Duodenal mucosa (tissue), 2 donors: ENCODE data around the gene FZD2.
A peak's percentile ranks its signal among the peaks of the same experiment; 100 is the strongest.
"Not testable (repeated sequence)": the region's sequence is repeated elsewhere in the genome, so short reads cannot be mapped to it uniquely, and the experiment has no call there.

ENCODE experiments used
- H3K27ac ChIP-seq: one replicate; pipeline ENCODE4 v1.7.0; 2013; ENCODE audit warnings: low read depth, low read length
- H3K27me3 ChIP-seq, 2 donors: one replicate each; pipeline ENCODE4 v1.7.0; 2013; ENCODE audit warnings: low read length in 2 of 2, control low read depth in 1 of 2; ENCODE audit not compliant: insufficient read depth in 2 of 2, control insufficient read depth in 1 of 2
- H3K36me3 ChIP-seq, 2 donors: one replicate each; pipeline ENCODE4 v1.7.0; 2013; ENCODE audit warnings: low read length in 2 of 2, control low read depth in 1 of 2; ENCODE audit not compliant: insufficient read depth in 2 of 2, control insufficient read depth in 1 of 2
- H3K4me1 ChIP-seq, 2 donors: one replicate each; pipeline ENCODE4 v1.7.0; 2013; ENCODE audit warnings: low read length in 2 of 2, control low read depth in 1 of 2; ENCODE audit not compliant: insufficient read depth in 2 of 2, control insufficient read depth in 1 of 2
- H3K4me3 ChIP-seq, 2 donors: one replicate each; pipeline ENCODE4 v1.7.0; 2013; ENCODE audit warnings: low read length in 2 of 2, low read depth in 1 of 2
- H3K9ac ChIP-seq, 2 donors: one replicate each; pipeline ENCODE4 v1.7.0; 2013; ENCODE audit warnings: low read length in 2 of 2, low read depth in 1 of 2
- H3K9me3 ChIP-seq, 2 donors: one replicate each; pipeline ENCODE4 v1.7.0; 2013; ENCODE audit warnings: low read length in 2 of 2, control low read depth in 1 of 2; ENCODE audit not compliant: control insufficient read depth in 1 of 2

FZD2 gene

DNA sequence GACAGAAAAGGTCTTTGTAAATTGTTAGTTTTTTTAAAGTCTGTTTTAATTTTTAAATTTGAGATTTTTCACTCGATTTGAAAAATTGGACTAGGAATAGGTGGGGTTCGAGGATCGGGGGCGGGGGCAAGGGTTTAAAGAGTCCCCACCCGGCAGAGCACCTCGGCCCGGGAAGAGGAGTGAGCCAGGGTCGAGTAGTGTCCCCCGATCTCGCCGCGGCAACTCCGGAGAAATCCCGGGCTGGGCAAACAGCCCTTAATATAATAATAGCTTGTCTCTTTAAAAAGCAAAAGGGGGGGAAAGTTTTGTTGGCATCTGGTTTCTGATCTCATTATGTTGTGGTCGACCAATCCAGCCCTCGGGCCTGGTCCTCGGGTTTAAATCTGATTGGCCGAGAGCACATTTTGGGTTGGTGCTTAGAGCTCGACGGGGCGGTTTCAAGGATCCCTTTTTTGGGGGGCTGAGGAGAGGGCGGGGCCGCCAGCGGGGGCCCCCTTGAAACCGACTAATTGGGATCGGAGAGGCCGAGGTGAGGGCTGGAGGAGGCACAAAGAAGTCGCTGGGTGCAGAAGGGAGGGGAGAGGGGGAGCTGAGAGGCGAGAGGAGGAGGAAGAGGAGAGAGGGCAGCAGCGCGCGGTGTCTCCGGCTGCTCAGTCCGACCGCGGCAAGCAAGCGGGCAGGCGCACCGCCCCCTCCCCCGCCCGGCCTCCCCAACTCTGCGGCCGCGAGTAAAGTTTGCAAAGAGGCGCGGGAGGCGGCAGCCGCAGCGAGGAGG is at the start of gene FZD2:
TSS of gene FZD2 (plus strand) at position 653 of the 775 bp plus-strand sequence. CDS start 205 bp downstream, outside the sequence.
- Histone ChIP-seq H3K36me3 (no peaks in the 10 kb centered on the region), H3K9me3 (no peaks in the 10 kb centered on the region), H3K27ac (no peak within 1 kb of the TSS), H3K4me3 (peak within 1 kb of the TSS; percentile 72 to 74), H3K9ac (peak within 1 kb of the TSS; percentile 32 to 40), H3K27me3 (peaks cover 16 to 26% of the 10 kb centered on the region in 2 donors), H3K4me1 (peaks cover 9 to 16% of the 10 kb centered on the region in 2 donors)

DNA sequence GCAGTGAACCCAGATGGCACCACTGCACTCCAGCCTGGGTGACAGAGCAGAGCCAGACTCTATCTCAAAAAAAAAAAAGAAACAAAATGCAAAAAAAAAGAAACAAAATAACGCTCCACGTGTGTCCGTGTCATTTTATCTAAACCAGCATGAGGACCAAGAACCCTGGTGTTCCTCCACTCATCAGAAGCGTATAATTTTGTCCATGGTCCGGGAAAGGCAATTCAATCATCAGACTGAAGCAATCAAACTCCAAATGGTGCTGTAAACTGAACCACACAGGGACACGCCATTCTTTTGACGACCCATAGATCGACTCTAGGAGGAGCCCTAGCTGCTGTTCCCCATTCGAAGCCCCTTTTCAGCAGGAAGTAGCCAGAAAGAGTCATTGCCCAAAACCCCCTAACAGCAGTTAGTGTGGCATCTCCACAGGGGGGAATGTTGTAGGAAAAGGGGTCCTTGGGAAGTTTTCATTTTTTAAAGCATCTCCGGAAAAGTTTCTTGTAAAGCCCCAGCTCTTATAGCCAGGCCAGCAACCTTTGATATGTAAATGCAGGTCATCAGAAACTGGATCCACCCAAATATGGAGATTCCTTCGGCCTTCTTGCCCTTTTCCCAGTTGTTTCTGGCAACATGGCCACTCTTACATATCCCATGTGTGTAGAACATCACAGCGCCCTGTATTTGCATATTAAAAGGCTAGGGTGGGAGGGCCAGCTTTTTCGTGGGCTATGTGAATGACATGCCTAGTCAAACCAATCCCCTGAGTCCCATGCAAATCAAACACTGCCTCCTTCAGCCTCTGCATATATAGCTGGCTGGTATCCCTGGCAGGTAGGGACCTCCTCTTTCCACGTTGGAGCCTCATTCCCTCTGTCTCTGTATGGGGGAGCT is 45.8 kb upstream of the FZD2 start:
- not testable (repeated sequence) for H3K4me3 ChIP-seq, H3K9me3 ChIP-seq, H3K27me3 ChIP-seq, H3K36me3 ChIP-seq, H3K4me1 ChIP-seq, H3K27ac ChIP-seq, H3K9ac ChIP-seq

DNA sequence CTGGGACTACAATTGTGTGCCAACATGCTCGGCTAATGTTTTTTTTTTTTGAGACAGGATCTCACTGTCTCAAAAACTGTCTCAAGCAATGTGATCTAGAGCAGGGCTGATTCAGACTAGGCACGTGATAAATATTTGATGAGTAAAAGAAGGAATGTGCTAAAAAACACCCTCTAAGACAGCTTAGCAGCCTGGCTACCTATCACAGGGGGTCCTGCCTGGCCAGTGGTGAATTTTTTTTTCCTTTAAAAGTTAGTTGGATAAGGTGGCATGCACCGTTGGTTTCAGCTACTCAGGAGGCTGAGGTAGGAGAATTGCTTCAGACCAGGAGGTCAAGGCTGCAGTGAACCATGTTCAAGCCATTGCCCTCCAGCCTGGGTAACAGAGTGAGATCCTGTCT is 39.3 kb upstream of the FZD2 start:
- Histone ChIP-seq H3K4me3 (no peak overlapping the region), H3K4me1 (no peaks in the 10 kb centered on the region), H3K27ac (no peak overlapping the region), H3K36me3 (no peaks in the 10 kb centered on the region), H3K9ac (no peak overlapping the region), H3K9me3 (no peaks in the 10 kb centered on the region), H3K27me3 (no peaks in the 10 kb centered on the region)

DNA sequence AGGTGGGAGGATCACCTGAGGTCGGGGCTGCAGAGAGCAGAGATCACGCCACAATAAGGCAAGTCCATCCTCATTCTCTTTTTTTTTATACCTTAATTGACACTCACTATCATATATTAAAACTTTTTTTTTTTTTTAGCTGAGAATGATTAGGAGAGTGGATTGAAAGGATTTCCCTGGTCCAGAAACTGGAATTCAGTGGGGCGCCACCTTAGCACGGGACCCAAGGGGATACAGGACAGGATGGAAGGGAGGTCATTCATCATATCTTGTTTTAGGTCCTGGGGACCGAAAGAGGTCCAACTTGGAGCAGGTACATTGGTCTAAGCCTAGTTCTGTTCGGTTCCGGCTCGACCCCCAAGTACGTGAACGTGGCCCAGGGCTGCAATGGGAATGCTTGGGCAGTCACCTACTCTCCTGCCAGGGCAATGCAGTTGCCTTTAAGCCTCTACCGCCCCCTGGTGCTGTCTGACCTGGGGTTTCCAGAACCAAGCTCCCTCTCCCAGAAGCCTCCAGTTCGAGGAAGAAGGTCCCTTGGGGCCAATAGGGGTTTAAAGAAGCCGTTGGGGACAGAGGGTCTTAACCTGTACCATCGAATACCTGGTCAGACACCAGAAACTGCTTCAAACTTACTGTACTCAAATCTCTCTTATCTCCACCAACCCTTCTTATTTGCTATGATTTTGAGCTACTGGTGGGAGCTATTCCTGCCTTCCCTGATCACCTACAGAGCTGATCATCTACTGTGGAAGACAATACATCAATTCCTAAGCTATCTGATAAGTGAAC is 34.2 kb upstream of the FZD2 start:
- Histone ChIP-seq H3K4me1 (no peaks in the 10 kb centered on the region), H3K9me3 (no peaks in the 10 kb centered on the region), H3K27me3 (no peaks in the 10 kb centered on the region), H3K4me3 (no peak overlapping the region), H3K9ac (no peak overlapping the region), H3K36me3 (no peaks in the 10 kb centered on the region), H3K27ac (no peak overlapping the region)

DNA sequence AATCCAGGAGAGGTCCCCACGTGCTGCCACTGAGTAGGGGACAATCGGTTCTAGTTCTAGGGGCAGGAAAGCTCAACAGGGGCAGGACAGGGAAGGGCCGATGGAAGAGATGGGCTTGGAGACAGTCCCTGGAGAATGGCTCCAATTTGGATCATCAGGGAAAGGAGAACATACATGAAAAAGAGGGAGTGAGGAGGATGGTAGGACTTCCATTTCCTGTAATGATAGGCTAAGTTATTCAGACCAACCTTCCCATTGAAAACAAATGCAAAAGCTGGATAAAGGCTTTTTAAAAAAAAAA is 33.7 kb upstream of the FZD2 start:
- H3K4me1 ChIP-seq: no peaks in the 10 kb centered on the region

DNA sequence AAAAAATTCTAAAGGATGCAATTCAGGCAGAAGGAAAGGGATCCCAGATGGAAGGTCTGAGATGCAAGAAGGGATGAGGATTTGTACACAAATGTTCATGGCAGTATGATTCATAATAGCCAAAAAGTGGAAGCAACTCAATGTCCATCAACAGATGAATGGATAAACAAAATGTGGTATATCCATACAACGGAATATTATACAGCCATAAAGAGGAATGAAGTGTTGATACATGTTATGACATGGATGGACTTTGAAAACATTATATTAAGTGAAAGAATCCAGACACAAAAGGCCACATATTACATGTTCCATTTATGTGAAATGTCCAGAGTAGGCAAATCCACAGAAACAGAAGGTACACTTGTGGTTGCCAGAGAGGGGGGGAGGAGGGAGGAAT is 30.2 kb upstream of the FZD2 start:
- H3K27me3 ChIP-seq: no peaks in the 10 kb centered on the region
- H3K4me3 ChIP-seq: no peak overlapping the region
- no peaks in the 10 kb centered on the region for H3K4me1 ChIP-seq
- H3K27ac ChIP-seq: no peak overlapping the region
- no peaks in the 10 kb centered on the region for H3K36me3 ChIP-seq
- H3K9me3 ChIP-seq: no peaks in the 10 kb centered on the region
- no peak overlapping the region for H3K9ac ChIP-seq

More for the DNA sequence above, 33.7 kb upstream of the FZD2 start:
- no peak overlapping the region for H3K9ac ChIP-seq
- no peaks in the 10 kb centered on the region for H3K27me3 ChIP-seq
- no peak overlapping the region for H3K27ac ChIP-seq
- H3K9me3 ChIP-seq: no peaks in the 10 kb centered on the region
- no peaks in the 10 kb centered on the region for H3K36me3 ChIP-seq
- no peak overlapping the region for H3K4me3 ChIP-seq

DNA sequence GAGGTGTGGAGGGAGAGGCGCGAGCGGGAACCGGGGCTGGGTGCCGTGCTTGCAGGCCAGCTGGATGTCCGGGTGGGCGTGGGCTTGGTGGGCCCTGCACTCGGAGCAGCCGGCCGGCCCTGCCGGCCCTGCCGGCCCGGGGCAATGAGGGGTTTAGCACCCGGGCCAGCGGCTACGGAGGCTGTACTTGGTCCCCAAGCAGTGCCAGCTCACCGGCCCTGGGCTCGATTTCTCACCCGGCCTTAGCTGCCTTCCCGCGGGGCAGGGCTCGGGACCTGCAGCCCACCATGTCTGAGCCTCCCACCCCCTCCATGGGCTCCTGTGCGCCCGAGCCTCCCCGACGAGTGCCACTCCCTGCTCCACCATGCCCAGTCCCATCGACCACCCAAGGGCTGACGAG is 29.3 kb upstream of the FZD2 start:
- no peak overlapping the region for H3K4me3 ChIP-seq
- H3K27ac ChIP-seq: no peak overlapping the region
- H3K27me3 ChIP-seq: no peaks in the 10 kb centered on the region
- no peaks in the 10 kb centered on the region for H3K36me3 ChIP-seq
- H3K4me1 ChIP-seq: no peaks in the 10 kb centered on the region
- no peak overlapping the region for H3K9ac ChIP-seq
- H3K9me3 ChIP-seq: no peaks in the 10 kb centered on the region

DNA sequence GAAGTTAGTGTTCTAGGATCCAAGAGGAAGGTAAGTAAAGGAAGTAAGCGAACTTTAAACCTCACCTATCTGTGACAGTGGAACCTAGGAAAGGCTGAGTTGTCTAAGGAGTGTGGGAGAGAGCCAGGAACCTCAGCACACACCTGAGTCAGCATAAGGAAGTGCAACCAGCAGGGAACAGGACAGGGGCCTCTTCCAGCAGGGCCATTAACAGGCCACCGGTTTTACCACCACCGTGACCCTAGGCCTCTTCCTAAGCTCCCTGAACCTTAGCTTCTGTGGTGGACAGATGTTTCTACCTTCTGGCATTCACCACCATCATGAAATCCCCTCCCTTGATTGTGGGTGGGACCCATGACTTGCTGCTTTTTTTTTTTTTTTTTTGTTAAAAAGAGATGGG is 27.4 kb upstream of the FZD2 start:
- H3K36me3 ChIP-seq: no peaks in the 10 kb centered on the region
- H3K4me1 ChIP-seq: peaks cover 6 to 8% of the 10 kb centered on the region in 2 donors
- no peak overlapping the region for H3K4me3 ChIP-seq
- no peak overlapping the region for H3K27ac ChIP-seq
- no peaks in the 10 kb centered on the region for H3K9me3 ChIP-seq
- H3K9ac ChIP-seq: no peak overlapping the region
- H3K27me3 ChIP-seq: no peaks in the 10 kb centered on the region

DNA sequence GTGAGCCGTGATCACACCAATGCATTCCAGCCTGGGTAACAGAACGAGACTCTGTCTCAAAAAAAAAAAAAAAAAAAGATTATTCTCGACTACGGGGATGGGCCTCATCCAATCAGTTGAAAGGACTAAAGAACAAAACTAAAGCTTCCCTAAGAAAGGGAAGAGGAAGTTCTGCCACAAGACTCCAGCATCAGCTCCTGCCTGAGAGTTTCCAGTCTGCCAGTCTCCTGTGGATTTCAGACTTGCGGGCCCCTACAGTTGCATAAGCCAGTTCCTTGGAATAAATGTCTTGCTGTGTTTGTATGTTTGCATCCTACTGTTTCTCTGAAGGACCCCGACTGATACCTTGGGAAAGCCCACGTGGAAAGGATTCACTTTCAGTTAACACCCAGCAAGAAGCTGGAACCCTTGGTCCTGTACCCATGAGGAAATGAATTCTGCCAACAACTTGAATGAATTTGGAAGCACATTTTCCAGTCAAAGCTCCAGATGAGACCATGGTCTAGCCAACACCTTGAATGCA is 26.3 kb upstream of the FZD2 start:
- Histone ChIP-seq H3K9me3 (no peaks in the 10 kb centered on the region), H3K9ac (no peak overlapping the region), H3K27me3 (no peaks in the 10 kb centered on the region), H3K4me3 (no peak overlapping the region), H3K4me1 (peaks cover 6 to 8% of the 10 kb centered on the region in 2 donors), H3K27ac (no peak overlapping the region), H3K36me3 (no peaks in the 10 kb centered on the region)
